MCF 10A (cell line): ENCODE data around the gene MTHFD1L. TPM values are rescaled to one million over a fixed set of nuclear protein-coding genes. Genes with fewer than 3 reads are reported as not detected.
"Not testable (repeated sequence)": the region's sequence is repeated elsewhere in the genome, so short reads cannot be mapped to it uniquely, and the experiment has no call there.

Experiments
- BruUV-seq: library from RNA; stranded (reverse); fragments of 400-500 nt; replicated peaks from 2 replicates; lab custom pipeline; 2021; lab: Mats Ljungman, UMichigan
- CTCF ChIA-PET: fragments of 300-600 bp; sonication (Branson Sonifier 250); formaldehyde crosslinking; extraction: SDS; loops from one replicate; lab custom pipeline; 2021; ENCODE audit warnings: antibody characterized with exemption, inconsistent platforms; lab: Yijun Ruan, JAX
- POLR2A ChIA-PET: fragments of 300-600, 350-650 bp; sonication (Branson Sonifier 250); formaldehyde crosslinking; extraction: SDS; loops from one replicate; lab custom pipeline; 2020; ENCODE audit warnings: antibody characterized with exemption, inconsistent platforms; lab: Yijun Ruan, JAX
- DNase-seq: peaks from one replicate; pipeline ENCODE4 v3.0.0-alpha.2; 2018; ENCODE audit not compliant: unreplicated experiment
- H3K27ac Mint-ChIP-seq: one replicate; pipeline ENCODE4 v1.8.0; 2022; ENCODE audit warnings: mild to moderate bottlenecking, low read depth, mixed read lengths; ENCODE audit not compliant: unreplicated experiment
- H3K27me3 Mint-ChIP-seq: one replicate; pipeline ENCODE4 v1.8.0; 2022; ENCODE audit warnings: mixed read lengths; ENCODE audit not compliant: insufficient read depth, unreplicated experiment
- H3K36me3 Mint-ChIP-seq: one replicate; pipeline ENCODE4 v1.8.0; 2022; ENCODE audit warnings: mild to moderate bottlenecking, moderate library complexity, mixed read lengths; ENCODE audit not compliant: insufficient read depth, unreplicated experiment
- H3K4me1 Mint-ChIP-seq: one replicate; pipeline ENCODE4 v1.8.0; 2022; ENCODE audit warnings: mixed read lengths; ENCODE audit not compliant: insufficient read depth, unreplicated experiment
- H3K4me3 Mint-ChIP-seq: one replicate; pipeline ENCODE4 v1.8.0; 2022; ENCODE audit warnings: mild to moderate bottlenecking, moderate library complexity, mixed read lengths; ENCODE audit not compliant: unreplicated experiment
- H3K9me3 Mint-ChIP-seq: one replicate; pipeline ENCODE4 v1.8.0; 2022; ENCODE audit warnings: mixed read lengths; ENCODE audit not compliant: unreplicated experiment
- CTCF ChIP-seq: fragments of 200-600 bp; IDR thresholded peaks from one replicate; pipeline ENCODE4 v1.8.0; 2022; ENCODE audit warnings: antibody characterized with exemption, mild to moderate bottlenecking; ENCODE audit not compliant: unreplicated experiment
- intact Hi-C: fragments of 100-400 bp; cut with micrococcal nuclease; formaldehyde crosslinking; loops from 2 replicates; pipeline ENCODE4 v1.14.1; 2022
- total RNA-seq: library from RNA; stranded (reverse); gene quantifications from 2 replicates; pipeline ENCODE4 v1.2.3, GENCODE V29; 2022

Gene MTHFD1L
- total RNA-seq, 1 experiment from 2014 or later, result 110 TPM

GRCh38 chr6:151119823-151120524 is 254.5 kb downstream of the MTHFD1L start:
- no peak for TF ChIP-seq CTCF
- DNase-seq, result no peak
- BruUV-seq, result no TSS peak
- ChIA-PET POLR2A (no interaction called here), CTCF (no interaction called here)
- no peaks in the 10 kb centered on the region for H3K4me1 Mint-ChIP-seq
- intact Hi-C loops, result no loop called here
- no peak overlapping the region for H3K4me3 Mint-ChIP-seq
- no peak overlapping the region for H3K27ac Mint-ChIP-seq
- H3K36me3 Mint-ChIP-seq, result no peaks in the 10 kb centered on the region
- H3K27me3 Mint-ChIP-seq, result no peaks in the 10 kb centered on the region
- H3K9me3 Mint-ChIP-seq, result no peaks in the 10 kb centered on the region

GRCh38 chr6:151121900-151122299 is 256.4 kb downstream of the MTHFD1L start:
- Mint-ChIP-seq H3K9me3 (no peaks in the 10 kb centered on the region), H3K27ac (no peak overlapping the region), H3K36me3 (no peaks in the 10 kb centered on the region), H3K4me1 (no peaks in the 10 kb centered on the region), H3K27me3 (no peaks in the 10 kb centered on the region), H3K4me3 (no peak overlapping the region)
- no peak for TF ChIP-seq CTCF
- BruUV-seq, result no TSS peak
- ChIA-PET POLR2A (interaction anchor here (0.6 kb wide), 1 partner anchor 78 kb away, joined by 3 read pairs; no protein-coding TSS in a partner anchor), CTCF (no interaction called here)
- no peak for DNase-seq
- intact Hi-C loops, result no loop called here

GRCh38 chr6:151123641-151124040 is 258.1 kb downstream of the MTHFD1L start:
- H3K27ac Mint-ChIP-seq, H3K4me1 Mint-ChIP-seq, CTCF ChIA-PET, H3K27me3 Mint-ChIP-seq, H3K36me3 Mint-ChIP-seq, H3K9me3 Mint-ChIP-seq, DNase-seq, POLR2A ChIA-PET, BruUV-seq, H3K4me3 Mint-ChIP-seq, intact Hi-C loops: not testable (repeated sequence)

GRCh38 chr6:151125242-151125641 is 259.7 kb downstream of the MTHFD1L start:
- H3K36me3 Mint-ChIP-seq, H3K4me3 Mint-ChIP-seq, H3K27ac Mint-ChIP-seq, POLR2A ChIA-PET, H3K9me3 Mint-ChIP-seq, BruUV-seq, H3K27me3 Mint-ChIP-seq, H3K4me1 Mint-ChIP-seq, intact Hi-C loops, DNase-seq: not testable (repeated sequence)
- CTCF ChIA-PET, result interaction anchor here (0.7 kb wide), 1 partner anchor 121 kb away, joined by 3 read pairs; no protein-coding TSS in a partner anchor

GRCh38 chr6:151125651-151126416 is 260.3 kb downstream of the MTHFD1L start:
- H3K27ac Mint-ChIP-seq, H3K36me3 Mint-ChIP-seq, intact Hi-C loops, POLR2A ChIA-PET, CTCF ChIA-PET, H3K4me1 Mint-ChIP-seq, H3K27me3 Mint-ChIP-seq, H3K9me3 Mint-ChIP-seq, BruUV-seq, H3K4me3 Mint-ChIP-seq: not testable (repeated sequence)
- DNase-seq, result peak; percentile 11

GRCh38 chr6:151126417-151126724 is 260.9 kb downstream of the MTHFD1L start:
- POLR2A ChIA-PET, H3K9me3 Mint-ChIP-seq, BruUV-seq, intact Hi-C loops, H3K4me1 Mint-ChIP-seq, H3K4me3 Mint-ChIP-seq, H3K27ac Mint-ChIP-seq, DNase-seq, CTCF ChIA-PET, H3K27me3 Mint-ChIP-seq, H3K36me3 Mint-ChIP-seq: not testable (repeated sequence)

- H3K4me1 Mint-ChIP-seq, H3K27ac Mint-ChIP-seq, H3K27me3 Mint-ChIP-seq, BruUV-seq, H3K36me3 Mint-ChIP-seq, H3K4me3 Mint-ChIP-seq, intact Hi-C loops, CTCF ChIA-PET, H3K9me3 Mint-ChIP-seq, DNase-seq, POLR2A ChIA-PET: not testable (repeated sequence)
Measured at GRCh38 chr6:151127133-151127798, 261.8 kb downstream of the MTHFD1L start.
